H9 (cell line): ENCODE results near the gene PSMB1. TPM values are rescaled to one million over a fixed set of nuclear protein-coding genes. Genes with fewer than 3 reads are reported as not detected.

Experiments
- DNase-seq: peaks from one replicate; pipeline ENCODE4 v3.0.0-alpha.2; 2017
- H2AFZ ChIP-seq: one replicate; pipeline ENCODE4 v1.6.1; 2013; ENCODE audit warnings: mild to moderate bottlenecking, low read length, control low read depth, moderate library complexity
- H2AK5ac ChIP-seq: 2 replicates; pipeline ENCODE4 v1.6.1; 2013; ENCODE audit warnings: low read length, control low read depth, mixed read lengths; ENCODE audit not compliant: insufficient read length
- H2BK120ac ChIP-seq: one replicate; pipeline ENCODE4 v1.6.1; 2013; ENCODE audit warnings: low read depth, mild to moderate bottlenecking, low read length, control low read depth, inconsistent platforms; ENCODE audit not compliant: poor library complexity, severe bottlenecking
- H2BK12ac ChIP-seq: 2 replicates; pipeline ENCODE4 v1.6.1; 2013; ENCODE audit warnings: low read length, control low read depth, mixed read lengths, low read depth; ENCODE audit not compliant: insufficient read length
- H2BK15ac ChIP-seq: 2 replicates; pipeline ENCODE4 v1.6.1; 2013; ENCODE audit warnings: low read depth, low read length, control low read depth
- H2BK20ac ChIP-seq: one replicate; pipeline ENCODE4 v1.6.1; 2013; ENCODE audit warnings: low read depth, mild to moderate bottlenecking, low read length, control low read depth, inconsistent platforms; ENCODE audit not compliant: poor library complexity, severe bottlenecking
- H2BK5ac ChIP-seq: 2 replicates; pipeline ENCODE4 v1.6.1; 2013; ENCODE audit warnings: low read length, control low read depth, mixed read lengths; ENCODE audit not compliant: insufficient read length
- H3K14ac ChIP-seq: 2 replicates; pipeline ENCODE4 v1.6.1; 2013; ENCODE audit warnings: low read length, control low read depth; ENCODE audit not compliant: insufficient read depth
- H3K18ac ChIP-seq: 2 replicates; pipeline ENCODE4 v1.6.1; 2013; ENCODE audit warnings: low read depth, mild to moderate bottlenecking, mixed read lengths, low read length, control low read depth; ENCODE audit not compliant: insufficient read length
- H3K23ac ChIP-seq: 2 replicates; pipeline ENCODE4 v1.6.1; 2013; ENCODE audit warnings: low read length, control low read depth, mixed read lengths, low read depth; ENCODE audit not compliant: insufficient read length
- H3K23me2 ChIP-seq: 2 replicates; pipeline ENCODE4 v1.6.1; 2013; ENCODE audit warnings: low read depth, mild to moderate bottlenecking, mixed read lengths, low read length, control low read depth; ENCODE audit not compliant: insufficient read length, poor library complexity, severe bottlenecking
- H3K27ac ChIP-seq: 2 replicates; pipeline ENCODE4 v1.5.1; 2013; ENCODE audit warnings: low read length, control low read depth, mixed read lengths, low read depth; ENCODE audit not compliant: insufficient read length
- H3K27me3 ChIP-seq: 2 replicates; pipeline ENCODE4 v1.6.1; 2013; ENCODE audit warnings: low read length, control low read depth, inconsistent platforms; ENCODE audit not compliant: insufficient read depth
- H3K4ac ChIP-seq: 2 replicates; pipeline ENCODE4 v1.6.1; 2013; ENCODE audit warnings: low read depth, mild to moderate bottlenecking, control low read depth, inconsistent platforms, low read length, moderate library complexity
- H3K4me1 ChIP-seq: 2 replicates; pipeline ENCODE4 v1.6.1; 2013; ENCODE audit warnings: low read length, control low read depth, inconsistent platforms; ENCODE audit not compliant: insufficient read depth
- H3K4me2 ChIP-seq: 2 replicates; pipeline ENCODE4 v1.6.1; 2013; ENCODE audit warnings: low read length, control low read depth, mixed read lengths; ENCODE audit not compliant: insufficient read length, insufficient read depth
- H3K56ac ChIP-seq: 2 replicates; pipeline ENCODE4 v1.6.1; 2013; ENCODE audit warnings: low read depth, mild to moderate bottlenecking, mixed read lengths, low read length, control low read depth; ENCODE audit not compliant: insufficient read length
- H3K79me1 ChIP-seq: 2 replicates; pipeline ENCODE4 v1.6.1; 2013; ENCODE audit warnings: low read depth, mild to moderate bottlenecking, moderate library complexity, low read length, control low read depth, inconsistent platforms; ENCODE audit not compliant: insufficient read depth, poor library complexity, severe bottlenecking
- H3K79me2 ChIP-seq: 2 replicates; pipeline ENCODE4 v1.6.1; 2013; ENCODE audit warnings: low read length, control low read depth, inconsistent platforms; ENCODE audit not compliant: insufficient read depth
- H3K9ac ChIP-seq: 2 replicates; pipeline ENCODE4 v1.6.1; 2013; ENCODE audit warnings: low read length, control low read depth, mixed read lengths; ENCODE audit not compliant: insufficient read length; ENCODE audit errors: extremely low read depth
- H3K9me3 ChIP-seq: one replicate; pipeline ENCODE4 v1.6.1; 2013; ENCODE audit warnings: low read depth, low read length, inconsistent platforms; ENCODE audit not compliant: control insufficient read depth
- H3T11ph ChIP-seq: one replicate; pipeline ENCODE4 v1.6.1; 2013; ENCODE audit warnings: mild to moderate bottlenecking, low read length, control low read depth, inconsistent platforms
- H4K20me1 ChIP-seq: one replicate; pipeline ENCODE4 v1.6.1; 2013; ENCODE audit not compliant: control insufficient read depth, insufficient read length, insufficient read depth
- H4K5ac ChIP-seq: 2 replicates; pipeline ENCODE4 v1.6.1; 2013; ENCODE audit warnings: low read depth, mild to moderate bottlenecking, mixed read lengths, low read length, control low read depth; ENCODE audit not compliant: insufficient read length
- H4K8ac ChIP-seq: replicated peaks from 2 replicates; pipeline ENCODE4 v1.6.1; 2013; ENCODE audit warnings: low read length, control low read depth, mixed read lengths, low read depth; ENCODE audit not compliant: insufficient read length
- H4K91ac ChIP-seq: 2 replicates; pipeline ENCODE4 v1.6.1; 2013; ENCODE audit warnings: low read depth, mild to moderate bottlenecking, moderate library complexity, mixed read lengths, low read length, control low read depth; ENCODE audit not compliant: insufficient read length
- H3K27ac Mint-ChIP-seq, 3 experiments: 2 replicates in 2 of 3; 3 replicates in 1 of 3; pipeline ENCODE4 v1.8.0; 2020 to 2021; ENCODE audit warnings: mixed read lengths in 3 of 3, mild to moderate bottlenecking in 1 of 3, moderate library complexity in 1 of 3
- H3K27me3 Mint-ChIP-seq: 2 replicates; pipeline ENCODE4 v1.8.0; 2021; ENCODE audit warnings: low read depth, mild to moderate bottlenecking, moderate library complexity, mixed read lengths
- H3K36me3 Mint-ChIP-seq, 3 experiments: 2 replicates in 2 of 3; 3 replicates in 1 of 3; pipeline ENCODE4 v1.8.0; 2020 to 2021; ENCODE audit warnings: low read depth in 3 of 3, mixed read lengths in 3 of 3; ENCODE audit not compliant: insufficient read depth in 1 of 3
- H3K4me1 Mint-ChIP-seq, 2 experiments: 2 replicates each; pipeline ENCODE4 v1.8.0; 2020; ENCODE audit warnings: mixed read lengths in 2 of 2
- H3K4me3 Mint-ChIP-seq, 2 experiments: 2 replicates in 1 of 2; 3 replicates in 1 of 2; pipeline ENCODE4 v1.8.0; 2020 to 2021; ENCODE audit warnings: mild to moderate bottlenecking in 2 of 2, mixed read lengths in 2 of 2, moderate library complexity in 1 of 2
- H3K9me3 Mint-ChIP-seq, 2 experiments: 2 replicates in 1 of 2; 3 replicates in 1 of 2; pipeline ENCODE4 v1.8.0; 2020; ENCODE audit warnings: mild to moderate bottlenecking in 2 of 2, mixed read lengths in 2 of 2, moderate library complexity in 1 of 2
- WGBS: extraction: QIAGEN DNeasy Blood & Tissue Kit; methylation state at CpG from one replicate; pipeline ENCODE4 v1.1.7; 2013; ENCODE audit warnings: missing lambda C conversion rate, low lambda C conversion rate, mixed read lengths; ENCODE audit not compliant: insufficient read length; ENCODE audit errors: extremely low coverage; 5-methylcytosine and 5-hydroxymethylcytosine counted together
- total RNA-seq: library from RNA; stranded (reverse); gene quantifications from 2 replicates; pipeline ENCODE4 v1.2.1, GENCODE V29; 2021
- TF ChIP-seq, protein P1 (sequence below): fragments of 200-600 bp; sonication (generic); conservative IDR thresholded peaks from 3 replicates; pipeline ENCODE4 v1.8.0; 2021; ENCODE audit warnings: antibody characterized with exemption, mild to moderate bottlenecking

The PSMB1 gene
- total RNA-seq, 1 experiment from 2014 or later = 245 TPM

DNA sequence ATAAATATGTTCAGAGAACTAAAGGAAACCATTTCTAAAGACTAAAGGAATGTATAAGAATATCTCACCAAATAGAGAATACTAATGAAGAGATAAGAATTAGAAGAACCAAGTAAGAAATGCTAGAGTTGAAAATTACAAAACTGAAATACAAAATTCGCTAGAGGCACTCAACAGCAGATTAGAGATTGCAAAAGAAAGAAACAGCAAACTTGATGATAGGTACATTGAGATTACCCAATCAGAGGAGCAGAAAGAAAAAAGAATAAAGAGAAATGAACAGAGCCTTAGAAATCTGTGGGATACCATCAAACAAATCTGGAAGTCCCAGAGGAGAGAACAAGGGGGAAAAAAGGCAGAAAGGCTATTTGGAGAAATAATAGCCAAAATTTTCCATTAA lies 37.6 kb upstream of the PSMB1 start:
- Histone ChIP-seq H4K5ac (no peak overlapping the region), H2AK5ac (no peak overlapping the region), H2BK5ac (no peak overlapping the region), H3K27me3 (no peaks in the 10 kb centered on the region), H3K14ac (no peak overlapping the region), H3K27ac (no peak overlapping the region), H2BK15ac (no peak overlapping the region), H3T11ph (no peak overlapping the region), H3K56ac (no peak overlapping the region), H2BK12ac (no peak overlapping the region), H3K79me2 (no peaks in the 10 kb centered on the region), H3K23ac (no peak overlapping the region), H3K4me2 (no peak overlapping the region), H3K23me2 (no peaks in the 10 kb centered on the region), H4K91ac (no peak overlapping the region), H4K20me1 (no peaks in the 10 kb centered on the region), H3K18ac (no peak overlapping the region), H2BK120ac (no peak overlapping the region), H4K8ac (no peak overlapping the region), H2BK20ac (no peak overlapping the region), H3K4ac (no peak overlapping the region), H3K79me1 (no peaks in the 10 kb centered on the region), H3K9me3 (no peaks in the 10 kb centered on the region), H2AFZ (no peak overlapping the region), H3K4me1 (peaks cover 5% of the 10 kb centered on the region; the same call in 1 of the 2 replicates), H3K9ac (no peak overlapping the region)
- no peak overlapping the region for H3K27ac Mint-ChIP-seq
- peaks cover 4 to 41% (median 26%) of the 10 kb centered on the region in 3 experiments for H3K36me3 Mint-ChIP-seq
- peaks cover 11 to 16% of the 10 kb centered on the region in 2 experiments for H3K4me1 Mint-ChIP-seq
- TF ChIP-seq, protein P1, sequence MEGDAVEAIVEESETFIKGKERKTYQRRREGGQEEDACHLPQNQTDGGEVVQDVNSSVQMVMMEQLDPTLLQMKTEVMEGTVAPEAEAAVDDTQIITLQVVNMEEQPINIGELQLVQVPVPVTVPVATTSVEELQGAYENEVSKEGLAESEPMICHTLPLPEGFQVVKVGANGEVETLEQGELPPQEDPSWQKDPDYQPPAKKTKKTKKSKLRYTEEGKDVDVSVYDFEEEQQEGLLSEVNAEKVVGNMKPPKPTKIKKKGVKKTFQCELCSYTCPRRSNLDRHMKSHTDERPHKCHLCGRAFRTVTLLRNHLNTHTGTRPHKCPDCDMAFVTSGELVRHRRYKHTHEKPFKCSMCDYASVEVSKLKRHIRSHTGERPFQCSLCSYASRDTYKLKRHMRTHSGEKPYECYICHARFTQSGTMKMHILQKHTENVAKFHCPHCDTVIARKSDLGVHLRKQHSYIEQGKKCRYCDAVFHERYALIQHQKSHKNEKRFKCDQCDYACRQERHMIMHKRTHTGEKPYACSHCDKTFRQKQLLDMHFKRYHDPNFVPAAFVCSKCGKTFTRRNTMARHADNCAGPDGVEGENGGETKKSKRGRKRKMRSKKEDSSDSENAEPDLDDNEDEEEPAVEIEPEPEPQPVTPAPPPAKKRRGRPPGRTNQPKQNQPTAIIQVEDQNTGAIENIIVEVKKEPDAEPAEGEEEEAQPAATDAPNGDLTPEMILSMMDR = no peak
- DNase-seq = no peak
- H3K9me3 Mint-ChIP-seq = peaks cover 45 to 52% of the 10 kb centered on the region in 2 experiments
- no CpG with 5 or more reads among the region's 1 CpG for WGBS
- H3K27me3 Mint-ChIP-seq = 0 out of 2 replicates have a peak, but pooled peaks cover 3% of the 10 kb centered on the region
- no peak overlapping the region for H3K4me3 Mint-ChIP-seq
